HG02885 (cell line): ENCODE measurements around the gene SLC6A16.

Source experiments
- ATAC-seq: cut with Tn5 transposase; IDR thresholded peaks from one replicate; pipeline ENCODE4 v1.9.1; 2021; ENCODE audit warnings: mild to moderate bottlenecking; ENCODE audit not compliant: unreplicated experiment, poor library complexity

Gene SLC6A16

GRCh38 chr19:49347191-49347590 is 22.2 kb upstream of the SLC6A16 start:
- no peak for ATAC-seq

- ATAC-seq = no peak
Measured at GRCh38 chr19:49344505-49345423, 19.8 kb upstream of the SLC6A16 start.

GRCh38 chr19:49343123-49343522 is 18.1 kb upstream of the SLC6A16 start:
- ATAC-seq = no peak

- ATAC-seq = no peak
Measured at GRCh38 chr19:49342291-49342721, 17.3 kb upstream of the SLC6A16 start.

GRCh38 chr19:49340865-49341718 is 16.1 kb upstream of the SLC6A16 start:
- ATAC-seq = no peak

GRCh38 chr19:49340069-49340864 is 15.3 kb upstream of the SLC6A16 start:
- ATAC-seq = peak; percentile 67

GRCh38 chr19:49339301-49340068 is 14.5 kb upstream of the SLC6A16 start:
- ATAC-seq = no peak

- no peak for ATAC-seq
Measured at GRCh38 chr19:49338691-49339300, 13.8 kb upstream of the SLC6A16 start.

- no peak for ATAC-seq
Measured at GRCh38 chr19:49338023-49338677, 13.2 kb upstream of the SLC6A16 start.

- no peak for ATAC-seq
Measured at GRCh38 chr19:49337267-49338022, 12.5 kb upstream of the SLC6A16 start.

- ATAC-seq = no peak
Measured at GRCh38 chr19:49336482-49337266, 11.7 kb upstream of the SLC6A16 start.

GRCh38 chr19:49335784-49336481 is 10.9 kb upstream of the SLC6A16 start:
- no peak for ATAC-seq

- ATAC-seq = peak; percentile 46
Measured at GRCh38 chr19:49335071-49335783, 10.2 kb upstream of the SLC6A16 start, which contains the start of gene CD37. Gene CD37, plus strand, starts transcription at chr19:49335406. Its CDS starts 135 bp downstream, at chr19:49335541.

- ATAC-seq = peak; percentile 56
Measured at GRCh38 chr19:49333811-49334288, 8.9 kb upstream of the SLC6A16 start.

- no peak for ATAC-seq
Measured at GRCh38 chr19:49333418-49333805, 8.4 kb upstream of the SLC6A16 start.
